SK-N-SH treated with all-trans-retinoic acid at 6 μM for 48 hours (cell line): ENCODE results near the gene ADAM8.

Experiments
- ATAC-seq: fragments of 200-7000 bp; cut with Tn5 transposase; 3 replicates; pipeline ENCODE4 v1.9.1; 2020; ENCODE audit warnings: mild to moderate bottlenecking, moderate library complexity
- ARNTL ChIP-seq: fragments of 450-650 bp; formaldehyde crosslinking; IDR thresholded peaks from 2 replicates; pipeline ENCODE4 v1.5.0; 2020; ENCODE audit warnings: low read depth, mild to moderate bottlenecking, moderate library complexity, borderline replicate concordance
- BACH2 ChIP-seq: fragments of 250-450 bp; sonication (Bioruptor Pico); IDR thresholded peaks from 2 replicates; pipeline ENCODE4 v1.9.0; 2021; ENCODE audit warnings: mild to moderate bottlenecking, borderline replicate concordance
- CREB5 ChIP-seq: fragments of 250-450 bp; sonication (Bioruptor Pico); IDR thresholded peaks from 2 replicates; pipeline ENCODE4 v1.5.1; 2020; ENCODE audit warnings: low read depth, mild to moderate bottlenecking, moderate library complexity
- CSDC2 ChIP-seq: fragments of 250-450 bp; sonication (Bioruptor Pico); IDR thresholded peaks from 2 replicates; pipeline ENCODE4 v1.5.0; 2020; ENCODE audit warnings: mild to moderate bottlenecking, moderate library complexity
- CSRNP3 ChIP-seq: fragments of 250-450 bp; sonication (Bioruptor Pico); IDR thresholded peaks from 2 replicates; pipeline ENCODE4 v1.5.1; 2021; ENCODE audit warnings: mild to moderate bottlenecking, moderate library complexity
- ESRRG ChIP-seq: fragments of 250-450 bp; sonication (Bioruptor Pico); IDR thresholded peaks from 2 replicates; pipeline ENCODE4 v1.6.1; 2021; ENCODE audit warnings: mild to moderate bottlenecking
- GLIS3 ChIP-seq: fragments of 250-450 bp; sonication (Bioruptor Pico); IDR thresholded peaks from 2 replicates; pipeline ENCODE4 v1.5.0; 2020; ENCODE audit warnings: mild to moderate bottlenecking, moderate library complexity
- ISL1 ChIP-seq: fragments of 250-450 bp; sonication (Bioruptor Pico); IDR thresholded peaks from 2 replicates; pipeline ENCODE4 v2.1.2; 2022; ENCODE audit warnings: mild to moderate bottlenecking, moderate library complexity
- OSR1 ChIP-seq: fragments of 250-450 bp; sonication (Bioruptor Pico); IDR thresholded peaks from 2 replicates; pipeline ENCODE4 v1.8.0; 2022; ENCODE audit warnings: moderate library complexity, mild to moderate bottlenecking, inconsistent platforms
- PATZ1 ChIP-seq: fragments of 250-450 bp; sonication (Bioruptor Pico); IDR thresholded peaks from 2 replicates; pipeline ENCODE4 v1.8.0; 2020; ENCODE audit warnings: mild to moderate bottlenecking, moderate library complexity, borderline replicate concordance
- POU6F1 ChIP-seq: fragments of 250-450 bp; sonication (Bioruptor Pico); IDR thresholded peaks from 2 replicates; pipeline ENCODE4 v1.8.0; 2021; ENCODE audit warnings: low read depth, mild to moderate bottlenecking, moderate library complexity, borderline replicate concordance
- PPARA ChIP-seq: fragments of 250-450 bp; sonication (Bioruptor Pico); IDR thresholded peaks from 2 replicates; pipeline ENCODE4 v1.5.0; 2020; ENCODE audit warnings: mild to moderate bottlenecking, borderline replicate concordance
- RARB ChIP-seq: fragments of 250-450 bp; sonication (Bioruptor Pico); IDR thresholded peaks from 2 replicates; pipeline ENCODE4 v1.8.0; 2021; ENCODE audit warnings: mild to moderate bottlenecking, moderate library complexity
- SNAI2 ChIP-seq: fragments of 250-450 bp; sonication (Bioruptor Pico); IDR thresholded peaks from 2 replicates; pipeline ENCODE4 v1.5.0; 2020; ENCODE audit warnings: mild to moderate bottlenecking, moderate library complexity
- TCF4 ChIP-seq: fragments of 250-450 bp; sonication (Bioruptor Pico); IDR thresholded peaks from 2 replicates; pipeline ENCODE4 v1.8.0; 2021; ENCODE audit warnings: mild to moderate bottlenecking, moderate library complexity, borderline replicate concordance
- TOX ChIP-seq: fragments of 250-450 bp; sonication (Bioruptor Pico); IDR thresholded peaks from 2 replicates; pipeline ENCODE4 v1.8.0; 2021; ENCODE audit warnings: mild to moderate bottlenecking, moderate library complexity, borderline replicate concordance
- TSHZ2 ChIP-seq: fragments of 250-450 bp; sonication (Bioruptor Pico); IDR thresholded peaks from 2 replicates; pipeline ENCODE4 v1.5.0; 2020; ENCODE audit warnings: mild to moderate bottlenecking, moderate library complexity
- ZC3H10 ChIP-seq: fragments of 250-450 bp; sonication (Bioruptor Pico); IDR thresholded peaks from 2 replicates; pipeline ENCODE4 v1.5.1; 2021; ENCODE audit warnings: mild to moderate bottlenecking, moderate library complexity
- ZFP3 ChIP-seq: fragments of 250-450 bp; sonication (Bioruptor Pico); IDR thresholded peaks from 2 replicates; pipeline ENCODE4 v1.5.0; 2020; ENCODE audit warnings: mild to moderate bottlenecking, moderate library complexity
- ZFP30 ChIP-seq: fragments of 450-650 bp; formaldehyde crosslinking; IDR thresholded peaks from 2 replicates; pipeline ENCODE4 v1.5.0; 2022; ENCODE audit warnings: mild to moderate bottlenecking, moderate library complexity
- ZNF565 ChIP-seq: fragments of 450-650 bp; formaldehyde crosslinking; conservative IDR thresholded peaks from 2 replicates; pipeline ENCODE4 v1.5.0; 2020; ENCODE audit warnings: low read depth, mild to moderate bottlenecking, moderate library complexity
- ZNF70 ChIP-seq: fragments of 450-650 bp; formaldehyde crosslinking; IDR thresholded peaks from 2 replicates; pipeline ENCODE4 v1.5.0; 2020; ENCODE audit warnings: mild to moderate bottlenecking, moderate library complexity

The ADAM8 gene

GRCh38 chr10:133295426-133296320 lies 19.0 kb upstream of the ADAM8 start (continued):
- TF ChIP-seq CREB5 (CRISPR knock-in tag) (no peak), ISL1 (CRISPR knock-in tag) (no peak), GLIS3 (no peak), POU6F1 (CRISPR knock-in tag) (no peak), TCF4 (CRISPR knock-in tag) (no peak)

- no peak; the same call in 2 of the 3 replicates for ATAC-seq
Observed at GRCh38 chr10:133294189-133294588, 17.5 kb upstream of the ADAM8 start.

GRCh38 chr10:133293810-133294119 lies 17.1 kb upstream of the ADAM8 start:
- TF ChIP-seq TOX (CRISPR knock-in tag) (no peak), ISL1 (CRISPR knock-in tag) (no peak), TSHZ2 (CRISPR knock-in tag) (no peak), SNAI2 (CRISPR knock-in tag) (no peak), PATZ1 (CRISPR knock-in tag) (no peak), POU6F1 (CRISPR knock-in tag) (no peak), PPARA (CRISPR knock-in tag) (no peak), TCF4 (CRISPR knock-in tag) (no peak), BACH2 (CRISPR knock-in tag) (no peak), CSDC2 (CRISPR knock-in tag) (no peak), ESRRG (CRISPR knock-in tag) (no peak), ZC3H10 (CRISPR knock-in tag) (no peak), ZNF70 (CRISPR knock-in tag) (no peak), ZFP30 (CRISPR knock-in tag) (no peak), ARNTL (CRISPR knock-in tag) (no peak), RARB (CRISPR knock-in tag) (no peak), ZFP3 (CRISPR knock-in tag) (no peak), GLIS3 (no peak), ZNF565 (CRISPR knock-in tag) (no peak), OSR1 (CRISPR knock-in tag) (no peak)
- no peak; the same call in 2 of the 3 replicates for ATAC-seq

More at GRCh38 chr10:133294189-133294588, 17.5 kb upstream of the ADAM8 start:
- TF ChIP-seq ZFP30 (CRISPR knock-in tag) (no peak), ESRRG (CRISPR knock-in tag) (no peak), CSDC2 (CRISPR knock-in tag) (no peak), ZFP3 (CRISPR knock-in tag) (no peak), ISL1 (CRISPR knock-in tag) (no peak), CSRNP3 (CRISPR knock-in tag) (no peak), TCF4 (CRISPR knock-in tag) (no peak), BACH2 (CRISPR knock-in tag) (no peak)
- TF ChIP-seq, all 23 proteins: peak for 0
